ENCODE results near the gene PHLDB3. TPM values are rescaled to one million over a fixed set of nuclear protein-coding genes. Genes with fewer than 3 reads are reported as not detected.

PHLDB3 gene
- polyA plus RNA-seq, 1 of the 3 experiments (the other 2 are of a cell fraction), result 15.6 TPM

DNA sequence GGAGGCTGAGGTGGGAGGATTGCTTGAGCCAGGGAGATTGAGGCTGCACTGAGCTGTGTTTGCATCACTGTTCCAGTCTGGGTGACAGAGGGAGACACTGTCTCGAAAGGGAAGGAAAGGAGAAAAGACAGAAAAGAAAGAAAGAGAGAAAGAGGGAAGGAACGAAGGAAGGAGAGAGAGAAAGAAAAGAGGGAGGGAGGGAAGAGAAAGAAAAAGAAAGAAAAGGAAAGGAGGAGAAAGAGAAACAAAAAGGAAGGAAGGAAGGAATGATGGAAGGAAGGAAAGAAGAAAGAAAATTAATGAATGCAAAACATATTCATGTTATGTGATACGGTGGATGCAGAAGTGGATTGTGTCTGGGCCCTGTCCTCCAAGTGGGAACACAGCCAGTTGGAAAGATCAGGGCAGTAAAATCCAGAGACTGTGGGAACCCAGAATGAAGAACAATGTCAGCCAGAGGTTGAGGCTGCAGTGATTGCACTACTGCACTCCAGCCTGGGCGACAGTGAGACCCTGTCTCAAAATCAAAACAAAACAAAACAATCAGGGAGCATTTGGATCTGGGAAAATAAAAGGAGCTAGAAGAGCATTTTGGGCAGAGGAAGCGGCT is 6.2 kb downstream of the PHLDB3 start:
- Histone ChIP-seq H3K9me3 (no peaks in the 10 kb centered on the region), H4K20me1 (ENCODE audit: insufficient read depth) (no peaks in the 10 kb centered on the region), H3K4me3 (ENCODE audit: low read depth in 2 of 2, low read length in 1 of 2) (no peak overlapping the region), H3K4me2 (no peak overlapping the region), H3K79me2 (ENCODE audit: insufficient read depth) (no peaks in the 10 kb centered on the region), H3K9me2 (no peaks in the 10 kb centered on the region), H3K36me3 (replicated peaks in 1 of 2; ENCODE audit: control insufficient read depth in 1 of 2, insufficient read depth in 2 of 2, low read length in 1 of 2) (peaks cover 0 to 4% of the 10 kb centered on the region in 2 experiments), H3F3A (replicated peaks; ENCODE audit: insufficient read depth) (no peaks in the 10 kb centered on the region), H3K9ac (no peak overlapping the region), H3K4me1 (ENCODE audit: control insufficient read depth in 1 of 2, insufficient read depth in 2 of 2, low read depth in 1 of 2, low read length in 1 of 2) (no peaks in the 10 kb centered on the region; a peak in 1 of 4 replicates), H3K27ac (ENCODE audit: low read depth in 2 of 2, low read length in 1 of 2) (no peak overlapping the region), H2AFZ (ENCODE audit: low read depth) (no peak overlapping the region), H3K27me3 (ENCODE audit: insufficient read depth) (no peaks in the 10 kb centered on the region)
- TF ChIP-seq SMC3 (IDR thresholded peaks at IDR 0.05; ENCODE audit: low read depth, low read length), result no peak
- TF ChIP-seq, protein P1, sequence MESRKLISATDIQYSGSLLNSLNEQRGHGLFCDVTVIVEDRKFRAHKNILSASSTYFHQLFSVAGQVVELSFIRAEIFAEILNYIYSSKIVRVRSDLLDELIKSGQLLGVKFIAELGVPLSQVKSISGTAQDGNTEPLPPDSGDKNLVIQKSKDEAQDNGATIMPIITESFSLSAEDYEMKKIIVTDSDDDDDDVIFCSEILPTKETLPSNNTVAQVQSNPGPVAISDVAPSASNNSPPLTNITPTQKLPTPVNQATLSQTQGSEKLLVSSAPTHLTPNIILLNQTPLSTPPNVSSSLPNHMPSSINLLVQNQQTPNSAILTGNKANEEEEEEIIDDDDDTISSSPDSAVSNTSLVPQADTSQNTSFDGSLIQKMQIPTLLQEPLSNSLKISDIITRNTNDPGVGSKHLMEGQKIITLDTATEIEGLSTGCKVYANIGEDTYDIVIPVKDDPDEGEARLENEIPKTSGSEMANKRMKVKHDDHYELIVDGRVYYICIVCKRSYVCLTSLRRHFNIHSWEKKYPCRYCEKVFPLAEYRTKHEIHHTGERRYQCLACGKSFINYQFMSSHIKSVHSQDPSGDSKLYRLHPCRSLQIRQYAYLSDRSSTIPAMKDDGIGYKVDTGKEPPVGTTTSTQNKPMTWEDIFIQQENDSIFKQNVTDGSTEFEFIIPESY (IDR thresholded peaks at IDR 0.05; ENCODE audit: borderline replicate concordance, low read depth), result no peak
- TF ChIP-seq FOXM1 (IDR thresholded peaks at IDR 0.05; ENCODE audit: low read depth), result no peak
- no peak for TF ChIP-seq FOXJ3 (CRISPR knock-in tag; IDR thresholded peaks at IDR 0.05)
- TF ChIP-seq TCF12 (IDR thresholded peaks at IDR 0.05), result no peak
- TF ChIP-seq, protein P2, sequence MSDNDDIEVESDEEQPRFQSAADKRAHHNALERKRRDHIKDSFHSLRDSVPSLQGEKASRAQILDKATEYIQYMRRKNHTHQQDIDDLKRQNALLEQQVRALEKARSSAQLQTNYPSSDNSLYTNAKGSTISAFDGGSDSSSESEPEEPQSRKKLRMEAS (IDR thresholded peaks at IDR 0.05; ENCODE audit: low read depth), result no peak
- TF ChIP-seq RCOR1 (IDR thresholded peaks at IDR 0.05; ENCODE audit: low read length), result no peak
- no peak for TF ChIP-seq TAF1 (IDR thresholded peaks at IDR 0.05; ENCODE audit: borderline replicate concordance, low read depth, low read length)
- TF ChIP-seq, protein P3, sequence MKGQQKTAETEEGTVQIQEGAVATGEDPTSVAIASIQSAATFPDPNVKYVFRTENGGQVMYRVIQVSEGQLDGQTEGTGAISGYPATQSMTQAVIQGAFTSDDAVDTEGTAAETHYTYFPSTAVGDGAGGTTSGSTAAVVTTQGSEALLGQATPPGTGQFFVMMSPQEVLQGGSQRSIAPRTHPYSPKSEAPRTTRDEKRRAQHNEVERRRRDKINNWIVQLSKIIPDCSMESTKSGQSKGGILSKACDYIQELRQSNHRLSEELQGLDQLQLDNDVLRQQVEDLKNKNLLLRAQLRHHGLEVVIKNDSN (IDR thresholded peaks at IDR 0.05; ENCODE audit: borderline replicate concordance, low read depth), result no peak
- TF ChIP-seq SIN3A (IDR thresholded peaks at IDR 0.05; ENCODE audit: borderline replicate concordance, low read depth, low read length), result no peak
- TF ChIP-seq ELF1 (IDR thresholded peaks at IDR 0.05), result no peak
- no peak for TF ChIP-seq MEF2A (IDR thresholded peaks at IDR 0.05; ENCODE audit: borderline replicate concordance, low read depth)
- TF ChIP-seq, protein P4, sequence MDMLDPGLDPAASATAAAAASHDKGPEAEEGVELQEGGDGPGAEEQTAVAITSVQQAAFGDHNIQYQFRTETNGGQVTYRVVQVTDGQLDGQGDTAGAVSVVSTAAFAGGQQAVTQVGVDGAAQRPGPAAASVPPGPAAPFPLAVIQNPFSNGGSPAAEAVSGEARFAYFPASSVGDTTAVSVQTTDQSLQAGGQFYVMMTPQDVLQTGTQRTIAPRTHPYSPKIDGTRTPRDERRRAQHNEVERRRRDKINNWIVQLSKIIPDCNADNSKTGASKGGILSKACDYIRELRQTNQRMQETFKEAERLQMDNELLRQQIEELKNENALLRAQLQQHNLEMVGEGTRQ (IDR thresholded peaks at IDR 0.05; ENCODE audit: borderline replicate concordance, low read depth, low read length), result no peak
- TF ChIP-seq, protein P5, sequence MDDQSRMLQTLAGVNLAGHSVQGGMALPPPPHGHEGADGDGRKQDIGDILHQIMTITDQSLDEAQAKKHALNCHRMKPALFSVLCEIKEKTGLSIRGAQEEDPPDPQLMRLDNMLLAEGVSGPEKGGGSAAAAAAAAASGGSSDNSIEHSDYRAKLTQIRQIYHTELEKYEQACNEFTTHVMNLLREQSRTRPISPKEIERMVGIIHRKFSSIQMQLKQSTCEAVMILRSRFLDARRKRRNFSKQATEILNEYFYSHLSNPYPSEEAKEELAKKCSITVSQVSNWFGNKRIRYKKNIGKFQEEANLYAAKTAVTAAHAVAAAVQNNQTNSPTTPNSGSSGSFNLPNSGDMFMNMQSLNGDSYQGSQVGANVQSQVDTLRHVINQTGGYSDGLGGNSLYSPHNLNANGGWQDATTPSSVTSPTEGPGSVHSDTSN (IDR thresholded peaks at IDR 0.05), result no peak
- POLR2A ChIA-PET, result no interaction called here
- WGBS (ENCODE audit: low lambda C conversion rate), result 89% methylated on average over 5 of the region's 5 CpGs
- DNase-seq, result no peak
- CTCF ChIA-PET, result interaction anchor here (1.9 to 2.4 kb wide), 2 partner anchors 33 to 52 kb away, joined by 5 to 6 read pairs; partner anchors contain the start of gene LYPD3

All from SK-N-SH (cell line).